ENCODE results near the gene TMPRSS2. TPM values are rescaled to one million over a fixed set of nuclear protein-coding genes. Genes with fewer than 3 reads are reported as not detected.

Gene TMPRSS2
- total RNA-seq, 1 donor from 2014 or later: not detected

DNA sequence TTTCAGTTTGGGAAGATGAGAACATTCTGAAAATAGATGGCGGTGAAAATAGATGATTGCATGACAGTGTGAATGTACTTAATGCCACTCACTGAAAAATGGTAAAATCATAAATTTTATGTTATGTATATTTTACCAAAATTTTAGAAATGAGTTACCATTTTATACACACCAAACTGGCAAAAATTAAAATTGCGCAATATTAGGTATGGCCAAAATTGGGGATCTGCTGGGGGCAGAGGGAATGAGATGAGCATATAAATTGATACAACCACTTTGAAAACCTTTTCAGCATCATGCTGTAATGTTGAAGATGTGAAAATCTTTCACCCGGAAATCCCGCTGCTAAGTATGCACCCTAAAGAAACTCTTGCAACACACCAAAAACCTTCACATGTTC, 10.8 kb upstream of the TMPRSS2 start:
- ATAC-seq (no peak), DNase-seq (ENCODE audit: missing footprints) (no peak)
- intact Hi-C loops (cut with DNase I): no loop called here

DNA sequence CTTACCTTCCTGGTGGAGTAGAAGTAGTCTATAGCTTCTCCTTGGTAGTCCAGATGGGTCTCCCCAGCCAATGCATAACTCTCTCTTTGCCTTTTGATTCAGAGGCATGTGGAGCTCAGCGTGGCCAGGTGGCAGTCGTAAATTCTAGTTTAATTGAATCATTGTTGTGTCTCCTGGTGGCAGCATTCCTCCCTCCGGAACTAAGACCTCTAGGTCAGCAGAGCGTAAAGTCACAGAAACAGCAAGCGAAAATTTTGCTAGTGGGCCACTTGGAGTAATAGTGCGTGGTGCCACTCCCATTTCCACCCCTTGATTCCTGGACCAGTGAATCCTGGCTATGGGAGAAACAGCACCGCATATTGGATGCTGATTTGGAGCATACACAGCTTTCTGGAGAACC, 3.9 kb upstream of the TMPRSS2 start:
- no peak for ATAC-seq
- no peak for DNase-seq (ENCODE audit: missing footprints)
- intact Hi-C loops (cut with DNase I): no loop called here

DNA sequence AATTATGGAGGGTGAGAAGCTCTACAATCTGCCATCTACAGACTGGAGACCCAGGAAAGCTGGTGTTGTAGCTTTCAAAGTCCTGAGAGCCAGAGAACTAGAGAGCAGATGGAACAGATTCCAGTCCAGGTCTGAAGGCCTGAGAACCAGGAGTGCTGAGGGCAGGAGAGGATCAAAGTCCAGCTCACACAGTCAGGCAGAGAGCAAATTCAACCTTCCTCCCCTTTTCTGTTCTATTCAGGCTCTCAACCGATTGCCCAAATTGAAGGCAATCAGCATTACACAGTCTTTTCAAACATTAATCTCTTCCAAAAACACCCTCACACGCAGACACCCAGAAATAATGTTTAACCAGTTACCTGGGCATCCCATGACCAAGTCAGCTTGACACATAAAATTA, 2.5 kb upstream of the TMPRSS2 start:
- no peak for ATAC-seq
- intact Hi-C loops (cut with DNase I): no loop called here
- no peak for DNase-seq (ENCODE audit: missing footprints)

DNA sequence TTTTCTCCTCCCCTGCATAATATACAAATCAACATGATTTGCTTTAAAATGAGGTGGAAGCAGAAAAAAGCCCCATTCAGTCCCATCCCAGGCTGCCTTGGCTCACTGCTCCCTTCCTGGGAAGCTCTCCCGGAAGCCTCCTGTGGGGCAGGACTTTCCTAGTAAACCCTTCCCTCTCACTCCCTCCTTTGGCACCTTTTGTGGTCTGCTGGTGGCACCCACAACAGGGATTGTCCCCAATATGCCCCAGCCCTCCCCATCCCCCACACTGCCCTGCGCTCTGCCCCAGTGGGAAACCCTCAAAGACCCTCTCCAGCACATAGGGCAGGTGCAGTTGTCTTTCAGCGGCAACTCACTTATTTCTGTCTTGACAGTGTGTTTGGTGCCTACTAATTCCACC, 1.8 kb upstream of the TMPRSS2 start:
- no peak for ATAC-seq
- intact Hi-C loops (cut with DNase I): no loop called here
- DNase-seq (ENCODE audit: missing footprints): no peak

DNA sequence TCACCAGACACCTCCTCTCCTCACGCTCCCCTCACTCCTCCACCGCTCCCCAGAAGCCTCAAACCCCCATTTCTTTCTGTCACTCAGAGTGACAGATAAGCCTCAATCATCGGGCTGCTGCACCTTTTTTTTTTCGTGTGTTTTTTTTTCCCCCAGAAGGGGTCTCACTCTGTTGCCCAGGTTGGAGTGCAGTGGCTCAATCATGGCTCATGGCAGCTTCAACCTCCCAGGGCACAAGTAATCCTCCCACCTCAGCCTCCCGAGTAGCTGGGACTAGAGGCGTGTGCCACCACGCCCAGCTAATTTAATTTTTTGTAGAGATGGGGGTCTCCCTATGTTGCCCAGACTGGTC, 1.2 kb upstream of the TMPRSS2 start:
- DNase-seq (ENCODE audit: missing footprints): no peak
- intact Hi-C loops (cut with DNase I): no loop called here
- no peak for ATAC-seq

DNA sequence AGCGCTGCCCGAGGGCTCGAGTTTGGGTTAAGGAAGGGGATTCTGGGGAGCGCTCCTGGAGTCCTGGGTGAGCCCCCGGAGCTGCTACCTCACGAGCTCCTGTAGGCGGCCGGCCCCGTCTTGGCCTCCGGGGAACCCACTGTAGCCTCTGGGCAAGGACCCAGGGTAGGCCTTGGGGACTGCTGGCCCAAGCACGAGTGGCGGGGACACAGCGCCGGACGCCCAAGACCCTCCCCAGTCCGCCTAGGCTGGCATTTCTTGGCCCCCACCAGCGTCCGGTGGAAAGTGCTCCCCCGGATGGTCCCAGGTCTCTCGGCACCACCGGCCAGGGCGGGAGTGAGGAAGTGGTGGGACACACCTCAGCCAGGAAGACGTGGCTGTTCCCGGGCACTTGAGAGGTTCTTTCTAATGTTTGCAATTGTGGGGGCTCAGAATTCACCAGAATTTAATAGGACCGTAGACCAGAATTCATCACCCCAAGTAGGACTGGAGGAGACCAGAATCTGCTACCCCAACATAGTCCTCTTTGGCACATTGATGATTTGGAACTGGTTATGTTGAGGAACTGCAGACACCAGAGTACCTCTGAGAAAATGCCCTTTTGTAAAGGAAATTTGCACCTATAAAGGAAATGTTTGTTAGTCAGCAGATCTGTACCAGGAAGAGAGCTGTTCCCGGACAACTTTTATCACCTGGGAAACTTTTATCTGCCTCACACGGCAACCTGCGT, 622 bp upstream of the TMPRSS2 start:
- intact Hi-C loops (cut with DNase I): no loop called here
- DNase-seq (ENCODE audit: missing footprints): no peak
- ATAC-seq: no peak

DNA sequence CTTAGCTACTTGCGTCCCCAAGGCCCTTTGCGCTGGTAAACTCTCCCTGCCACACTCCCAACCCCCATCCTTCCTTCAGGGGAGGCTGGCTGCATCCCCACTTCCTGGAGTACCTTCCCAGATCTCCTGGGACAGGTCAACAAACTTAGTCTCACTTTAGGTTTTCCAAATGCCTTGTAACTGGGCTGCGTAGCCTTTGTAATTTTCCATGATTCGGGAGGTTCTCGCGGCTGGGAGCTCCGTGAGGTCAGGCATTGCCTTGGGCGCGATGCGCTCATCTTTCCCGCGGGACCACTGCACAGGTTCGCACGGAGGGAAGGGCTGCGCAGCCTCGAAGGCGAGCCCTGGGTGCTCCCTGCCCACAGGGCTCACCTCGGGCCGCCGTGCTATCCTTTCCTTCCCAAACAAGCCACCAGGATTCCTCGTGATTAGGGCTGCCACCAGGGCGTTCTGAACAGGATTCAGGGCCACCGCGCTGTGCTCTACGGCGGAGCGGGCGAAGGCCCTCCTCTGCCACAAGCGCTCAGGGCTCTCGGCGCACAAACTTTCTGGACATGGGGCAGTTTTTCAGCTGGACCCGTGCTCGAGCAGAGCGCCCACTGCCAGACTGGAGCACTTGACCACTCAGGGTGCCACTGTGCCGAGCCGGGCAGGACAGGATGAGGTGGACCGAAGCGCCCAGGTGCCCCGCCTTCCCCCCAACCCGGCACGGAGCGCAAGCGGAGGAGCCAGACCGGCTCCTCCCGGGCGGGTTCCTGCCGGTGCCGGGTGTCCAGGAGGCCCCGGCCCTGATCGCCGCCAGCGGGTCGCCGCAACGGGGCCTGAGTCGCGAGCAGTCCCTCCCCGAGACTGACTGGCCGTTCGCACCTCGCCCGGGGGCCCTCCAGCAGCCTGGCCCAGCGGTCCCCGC, 1.1 kb downstream of the TMPRSS2 start:
- intact Hi-C loops (cut with DNase I): no loop called here
- ATAC-seq: no peak
- no peak for DNase-seq (ENCODE audit: missing footprints)

DNA sequence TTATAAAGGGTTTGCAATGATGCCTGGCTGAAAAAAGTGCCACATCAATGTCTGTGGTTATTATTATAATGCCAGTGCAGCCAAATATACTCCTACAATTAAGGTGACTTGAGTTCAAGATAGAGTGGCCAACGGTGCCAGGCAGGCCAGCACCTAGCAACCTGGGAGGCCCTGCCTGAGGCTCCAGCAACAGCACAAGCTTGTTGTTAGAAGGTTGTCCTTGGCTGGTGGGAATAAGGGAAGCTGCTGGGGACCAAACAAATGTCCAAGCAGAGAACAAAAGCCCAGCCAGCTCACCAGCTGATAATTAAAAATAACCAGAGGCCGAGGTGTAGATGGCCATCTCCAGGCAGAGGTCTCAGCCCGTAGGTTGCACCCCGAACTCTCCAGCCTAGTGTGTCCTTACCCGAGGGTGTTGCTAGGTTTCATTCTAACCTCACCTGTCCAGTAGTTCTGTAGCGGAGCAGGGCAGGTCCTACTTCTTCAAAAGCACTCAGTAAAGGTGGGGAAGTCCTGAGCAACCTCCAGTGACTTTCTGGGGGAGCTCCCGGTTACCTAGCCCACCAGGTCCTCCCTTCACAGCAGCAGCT, 1.9 kb downstream of the TMPRSS2 start:
- intact Hi-C loops (cut with DNase I): no loop called here
- no peak for ATAC-seq
- no peak for DNase-seq (ENCODE audit: missing footprints)

DNA sequence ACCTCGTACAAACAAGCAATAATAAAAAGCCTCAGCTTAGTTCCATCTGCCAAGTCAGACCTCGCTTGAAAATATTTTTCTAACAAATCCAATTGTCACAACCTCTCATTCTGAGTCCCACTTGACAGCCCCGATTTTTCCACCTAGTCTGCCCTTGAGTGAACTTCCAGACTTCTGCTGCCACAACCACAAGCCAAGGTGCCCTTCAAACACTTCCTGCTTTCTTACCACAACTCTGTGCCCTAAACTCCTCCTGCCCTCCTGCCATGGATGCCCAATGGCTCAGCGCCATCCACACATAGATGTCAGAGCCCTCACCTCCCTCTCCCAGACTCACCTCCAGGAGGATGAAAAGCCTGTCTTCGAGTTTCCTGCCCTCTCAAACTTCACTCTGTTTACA, 3.9 kb downstream of the TMPRSS2 start:
- intact Hi-C loops (cut with DNase I): no loop called here
- ATAC-seq (no peak), DNase-seq (ENCODE audit: missing footprints) (no peak)

DNA sequence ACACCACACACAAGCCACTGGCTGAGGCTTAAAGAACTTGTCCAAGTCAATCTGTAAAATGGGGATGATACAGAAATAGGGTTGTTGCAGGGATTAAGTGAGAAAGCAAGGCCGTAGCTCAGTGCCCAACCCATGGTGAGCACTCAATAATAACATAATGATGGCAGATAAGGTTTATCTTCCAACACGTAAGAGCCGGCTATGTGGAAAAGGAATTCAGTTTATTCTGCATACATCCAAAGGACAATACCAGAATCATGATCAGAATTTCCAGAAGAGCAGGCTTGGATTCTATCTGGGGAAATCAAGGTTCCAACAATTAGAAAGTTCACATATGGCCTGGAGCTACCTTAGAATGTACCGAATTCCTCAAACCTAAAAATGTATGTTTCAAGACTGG, 4.6 kb downstream of the TMPRSS2 start:
- DNase-seq (ENCODE audit: missing footprints) (no peak), ATAC-seq (no peak)
- intact Hi-C loops (cut with DNase I): no loop called here

DNA sequence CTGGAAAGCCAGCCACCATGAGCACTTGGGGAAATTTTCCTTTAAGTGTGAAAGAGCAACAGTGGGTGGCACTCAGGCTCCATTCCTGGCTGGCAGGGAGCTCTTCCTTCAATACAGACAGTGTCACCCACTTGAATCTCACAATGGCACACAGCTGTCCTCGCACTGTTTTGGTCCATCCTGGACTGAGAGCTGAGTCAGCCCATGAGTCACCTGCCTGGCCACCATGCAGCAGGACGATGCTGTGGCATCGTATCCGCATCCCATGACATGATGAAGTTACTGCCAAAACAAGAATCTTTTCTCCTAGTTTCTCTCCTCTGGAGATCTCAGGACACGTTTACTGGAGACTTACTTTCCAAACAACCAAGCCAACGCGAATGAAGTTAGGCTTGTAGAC, 6.0 kb downstream of the TMPRSS2 start:
- no peak for ATAC-seq
- intact Hi-C loops (cut with DNase I): no loop called here
- DNase-seq (ENCODE audit: missing footprints): no peak

DNA sequence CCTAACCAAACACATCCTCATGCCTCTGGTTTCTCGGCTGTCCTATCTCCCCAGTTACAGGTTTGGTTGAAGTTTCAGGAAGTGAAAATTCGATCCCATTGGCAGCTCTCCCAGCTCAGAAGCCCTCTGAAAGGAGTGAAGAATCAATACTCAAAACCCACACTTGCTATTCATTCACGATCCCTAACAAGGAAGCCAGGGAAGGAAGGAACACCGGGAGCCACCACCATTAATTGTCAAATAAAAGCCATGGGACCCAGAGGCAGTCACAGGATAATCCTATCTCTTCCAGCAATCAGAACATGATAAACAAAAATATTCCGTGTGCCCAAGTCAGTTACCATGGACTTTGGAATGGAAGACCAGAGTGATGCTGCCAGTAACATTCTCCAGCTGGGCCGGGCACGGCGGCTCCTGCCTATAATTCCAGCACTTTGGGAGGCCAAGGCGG, 7.0 kb downstream of the TMPRSS2 start:
- DNase-seq (ENCODE audit: missing footprints) (no peak), ATAC-seq (no peak)
- intact Hi-C loops (cut with DNase I): no loop called here

DNA sequence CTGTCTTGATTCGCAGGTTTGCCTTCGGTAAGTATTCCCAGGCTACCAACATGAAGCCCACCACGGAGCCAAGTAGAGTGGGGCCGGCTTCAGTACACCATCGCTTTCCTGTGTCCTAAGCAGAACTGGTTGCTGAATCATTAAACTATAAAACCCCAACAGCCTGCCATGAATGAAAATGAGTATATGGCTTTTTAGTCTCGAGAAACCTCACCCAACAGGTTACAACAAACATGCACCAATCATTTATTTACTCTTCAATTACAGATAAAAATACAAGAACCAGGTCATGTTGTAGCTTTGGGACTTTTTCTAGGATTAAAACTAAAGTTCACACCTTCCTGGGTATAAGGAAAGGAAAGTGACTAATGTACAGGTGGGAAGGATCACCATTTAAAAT, 7.6 kb downstream of the TMPRSS2 start:
- DNase-seq (ENCODE audit: missing footprints) (no peak), ATAC-seq (no peak)
- intact Hi-C loops (cut with DNase I): no loop called here

DNA sequence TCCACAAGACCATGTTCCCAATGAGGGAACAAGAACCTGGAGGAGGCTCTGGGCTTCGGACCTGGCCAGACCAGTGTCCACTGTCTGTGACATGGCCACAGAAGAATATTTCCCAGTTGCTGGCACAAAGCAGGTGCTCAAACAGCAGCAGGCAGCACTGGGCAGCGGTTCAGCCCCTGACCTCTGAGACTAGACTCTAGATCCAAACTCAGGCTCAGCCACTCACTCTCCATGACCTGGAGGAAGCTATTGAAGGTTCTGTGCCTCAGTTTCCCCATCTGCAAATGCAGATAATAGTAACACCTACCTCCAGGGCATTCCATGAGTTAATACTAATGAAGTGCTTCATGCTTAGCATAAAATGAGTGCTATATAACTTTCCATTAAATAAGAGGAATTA, 8.0 kb downstream of the TMPRSS2 start:
- intact Hi-C loops (cut with DNase I): no loop called here
- ATAC-seq (no peak), DNase-seq (ENCODE audit: missing footprints) (no peak)

DNA sequence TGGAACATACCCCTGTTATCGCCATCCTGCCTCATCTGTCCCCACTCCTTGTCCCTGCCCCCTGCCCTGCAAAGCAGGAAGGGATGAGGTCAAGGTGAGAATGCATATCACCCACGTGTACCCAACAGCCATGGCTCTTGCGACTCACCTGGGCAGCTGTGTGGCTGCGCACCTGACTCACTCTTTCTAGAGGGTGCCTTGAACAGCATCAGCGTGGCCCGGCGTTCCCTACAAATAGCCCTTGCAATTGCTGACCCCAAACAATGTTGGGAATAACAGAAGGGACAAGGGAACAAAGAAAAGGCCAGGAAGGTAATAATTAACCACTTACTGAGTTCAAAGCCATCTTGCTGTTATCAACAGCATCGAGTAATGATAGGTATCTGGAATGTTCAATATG, 10.2 kb downstream of the TMPRSS2 start:
- no peak for DNase-seq (ENCODE audit: missing footprints)
- intact Hi-C loops (cut with DNase I): no loop called here
- no peak for ATAC-seq

DNA sequence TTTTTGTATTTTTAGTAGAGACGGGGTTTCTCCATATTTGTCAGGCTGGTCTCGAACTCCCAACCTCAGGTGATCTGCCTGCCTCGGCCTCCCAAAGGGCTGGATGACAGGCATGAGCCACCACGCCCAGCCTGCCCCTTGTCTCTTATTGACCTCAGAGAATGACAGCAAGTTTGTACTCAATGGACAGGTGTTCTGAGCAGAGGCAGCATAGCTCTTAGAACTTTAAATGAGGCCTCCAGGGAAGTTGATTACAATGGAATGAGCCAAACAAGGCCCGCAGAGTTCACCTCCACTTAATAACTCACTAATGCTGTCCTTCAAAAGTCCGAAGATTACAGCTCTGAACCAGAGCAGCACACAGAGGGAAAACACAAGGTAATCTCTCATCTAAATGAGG, 10.9 kb downstream of the TMPRSS2 start:
- DNase-seq (ENCODE audit: missing footprints) (no peak), ATAC-seq (no peak)
- intact Hi-C loops (cut with DNase I): no loop called here

DNA sequence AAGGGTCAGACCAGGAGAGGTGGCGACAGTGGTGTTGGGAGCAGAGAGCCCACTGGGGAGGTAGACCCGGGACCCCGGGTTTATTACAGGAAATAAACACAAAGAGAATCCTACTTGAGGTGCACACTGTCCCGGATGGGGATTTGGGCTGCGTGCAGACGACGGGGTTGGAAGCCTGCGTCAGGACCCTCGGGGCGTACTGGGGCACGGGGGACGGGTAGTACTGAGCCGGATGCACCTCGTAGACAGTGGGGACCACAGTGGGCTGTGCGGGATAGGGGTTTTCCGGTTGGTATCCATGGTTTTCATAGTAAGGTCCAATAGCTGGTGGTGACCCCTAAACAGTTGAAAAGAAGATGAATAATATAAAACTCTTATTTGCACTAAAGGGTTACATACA, 13.7 kb downstream of the TMPRSS2 start:
- ATAC-seq: no peak
- no peak for DNase-seq (ENCODE audit: missing footprints)
- intact Hi-C loops (cut with DNase I): no loop called here

DNA sequence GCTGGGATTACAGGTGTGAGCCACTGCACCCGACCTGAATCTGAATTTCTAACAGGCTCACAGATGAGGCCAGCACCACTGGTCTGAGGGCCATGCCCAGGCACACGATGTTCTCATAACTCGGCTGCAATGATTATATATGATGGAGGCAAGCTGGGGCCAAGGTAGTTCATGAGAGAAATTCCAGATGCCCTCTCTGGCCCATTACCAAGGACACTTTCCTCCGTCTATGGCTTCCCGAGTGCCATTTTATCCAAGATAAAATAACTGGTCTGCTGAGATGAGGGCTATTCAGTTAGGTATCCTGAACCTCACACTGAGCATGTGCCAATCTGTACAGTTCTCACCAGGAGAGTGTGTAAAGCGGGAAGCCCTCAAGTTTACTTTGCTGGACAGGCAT, 16.5 kb downstream of the TMPRSS2 start:
- intact Hi-C loops (cut with DNase I): no loop called here
- ATAC-seq: no peak
- no peak for DNase-seq (ENCODE audit: missing footprints)

DNA sequence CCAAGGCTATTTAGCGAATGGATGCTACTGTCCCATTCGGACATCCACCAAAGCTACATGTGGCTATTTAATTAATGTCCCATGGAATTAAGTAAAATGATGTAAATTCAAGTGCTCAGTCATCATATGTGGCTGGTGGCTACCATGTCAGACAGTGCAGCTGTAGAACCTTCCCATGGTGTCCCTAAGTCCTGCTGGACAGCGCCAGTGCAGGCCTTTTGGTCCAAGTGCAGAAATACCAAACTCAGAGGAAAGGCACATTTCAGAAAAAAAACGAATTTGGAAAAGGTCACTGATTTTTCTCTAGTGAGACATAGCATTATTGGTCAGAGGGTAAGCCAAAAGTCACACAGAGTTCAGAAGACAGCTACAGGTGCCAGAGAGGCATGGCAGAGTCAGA, 17.6 kb downstream of the TMPRSS2 start:
- intact Hi-C loops (cut with DNase I): no loop called here
- DNase-seq (ENCODE audit: missing footprints) (no peak), ATAC-seq (no peak)

DNA sequence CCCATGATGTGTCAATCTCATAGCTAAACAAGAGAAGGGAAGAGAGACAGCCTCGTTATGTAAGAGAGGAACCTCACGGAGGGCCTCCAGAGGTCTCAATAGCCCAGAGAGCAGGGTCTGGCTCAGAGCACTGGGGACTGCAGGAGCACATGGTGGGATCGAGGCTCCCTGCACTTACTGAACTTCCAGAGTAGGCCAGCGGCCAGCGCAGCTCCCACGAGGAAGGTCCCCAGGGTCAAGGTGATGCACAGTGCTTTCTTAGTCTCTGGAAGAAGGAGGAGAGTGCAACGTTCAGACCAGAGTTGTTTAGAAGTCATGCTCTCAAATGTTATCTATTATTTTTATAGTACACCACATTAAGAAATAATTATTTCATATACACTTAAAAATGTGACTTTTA, 18.6 kb downstream of the TMPRSS2 start:
- intact Hi-C loops (cut with DNase I): no loop called here
- DNase-seq (ENCODE audit: missing footprints) (no peak), ATAC-seq (no peak)
